ENCODE results near the gene ATP4B. TPM values are rescaled to one million over a fixed set of nuclear protein-coding genes. Genes with fewer than 3 reads are reported as not detected.

Gene ATP4B
- total and polyA plus RNA-seq, 7 experiments from 2014 or later: not detected

GRCh38 chr13:113642563-113642962 is 15.4 kb downstream of the ATP4B start:
- Mint-ChIP-seq H3K9me3 (no peaks in the 10 kb centered on the region), H3K4me1 (peaks cover 9 to 32% (median 23%) of the 10 kb centered on the region in 7 donors), H3K36me3 (peaks cover 9 to 43% (median 33%) of the 10 kb centered on the region in 5 donors), H3K27ac (peak overlapping the region in 1 of 9 donors; percentile 1), H3K4me3 (no peak overlapping the region), H3K27me3 (no peaks in the 10 kb centered on the region)
- Histone ChIP-seq H3K4me3 (ENCODE audit: low read length) (no peak overlapping the region), H3K4me1 (ENCODE audit: control insufficient read depth in 2 of 2, insufficient read depth in 2 of 2, low read length in 2 of 2) (peaks cover 0 to 12% of the 10 kb centered on the region in 2 donors), H3K36me3 (ENCODE audit: control insufficient read depth in 2 of 3, insufficient read depth in 3 of 3, low read length in 3 of 3) (peaks cover 0 to 8% (median 0%) of the 10 kb centered on the region in 3 experiments), H3K27ac (ENCODE audit: low read depth, low read length) (no peak overlapping the region), H3K27me3 (ENCODE audit: control insufficient read depth in 2 of 2, insufficient read depth in 2 of 2, low read length in 2 of 2) (no peaks in the 10 kb centered on the region), H3K9me3 (ENCODE audit: control insufficient read depth in 2 of 3, low read length in 3 of 3) (no peaks in the 10 kb centered on the region)
- DNase-seq (no peak), ATAC-seq (no peak)
- intact Hi-C loops (cut with micrococcal nuclease): no loop called here
- POLR2A ChIA-PET: no interaction called here
- CTCF ChIA-PET: interaction anchor here (1.5 kb wide), 1 partner anchor 10 kb away, joined by 4 read pairs; no protein-coding TSS in a partner anchor

DNA sequence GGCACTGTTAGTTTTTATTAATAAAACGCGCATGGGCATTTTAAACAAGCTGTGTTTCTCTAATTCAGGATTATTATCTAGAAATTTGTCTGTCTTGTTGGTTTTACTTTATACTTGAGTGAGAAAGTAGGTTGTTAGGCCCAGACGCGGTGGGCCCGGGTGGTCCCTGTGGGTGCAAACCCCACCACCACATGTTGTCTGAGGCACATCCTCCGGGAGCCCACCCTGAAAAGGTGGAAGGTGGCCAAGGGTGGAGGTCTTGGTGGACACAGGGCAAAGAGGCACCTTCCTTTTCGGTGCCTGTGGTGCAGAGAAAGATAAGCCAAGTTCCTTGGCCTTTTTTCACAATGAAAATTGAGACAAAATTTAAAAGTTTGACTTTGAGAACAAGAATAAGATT is 16.6 kb downstream of the ATP4B start:
- peaks cover 9 to 52% (median 38%) of the 10 kb centered on the region in 5 donors for H3K36me3 Mint-ChIP-seq
- peaks cover 2 to 27% (median 12%) of the 10 kb centered on the region in 7 donors for H3K4me1 Mint-ChIP-seq
- H3K27me3 ChIP-seq (ENCODE audit: control insufficient read depth in 2 of 2, insufficient read depth in 2 of 2, low read length in 2 of 2): no peaks in the 10 kb centered on the region
- ATAC-seq: no peak
- peaks cover 0 to 19% (median 0%) of the 10 kb centered on the region in 3 experiments for H3K36me3 ChIP-seq (ENCODE audit: control insufficient read depth in 2 of 3, insufficient read depth in 3 of 3, low read length in 3 of 3)
- intact Hi-C loops (cut with micrococcal nuclease): no loop called here
- H3K4me3 Mint-ChIP-seq: no peak overlapping the region
- no peak overlapping the region for H3K27ac ChIP-seq (ENCODE audit: low read depth, low read length)
- DNase-seq: no peak
- H3K27me3 Mint-ChIP-seq: no peaks in the 10 kb centered on the region
- H3K9me3 ChIP-seq (ENCODE audit: control insufficient read depth in 2 of 3, low read length in 3 of 3): no peaks in the 10 kb centered on the region
- peaks cover 0 to 3% of the 10 kb centered on the region in 2 donors for H3K4me1 ChIP-seq (ENCODE audit: control insufficient read depth in 2 of 2, insufficient read depth in 2 of 2, low read length in 2 of 2)
- POLR2A ChIA-PET: interaction anchor here (0.6 kb wide), 1 partner anchor 54 kb away, joined by 3 read pairs; no protein-coding TSS in a partner anchor
- CTCF ChIA-PET: interaction anchor here (1.5 kb wide), 1 partner anchor 9 kb away, joined by 4 read pairs; no protein-coding TSS in a partner anchor
- no peak overlapping the region for H3K27ac Mint-ChIP-seq
- no peak overlapping the region for H3K4me3 ChIP-seq (ENCODE audit: low read length)
- no peaks in the 10 kb centered on the region for H3K9me3 Mint-ChIP-seq

GRCh38 chr13:113639616-113640262 is 18.3 kb downstream of the ATP4B start:
- Mint-ChIP-seq H3K27me3 (no peaks in the 10 kb centered on the region), H3K4me1 (peaks cover 0 to 27% (median 11%) of the 10 kb centered on the region in 7 donors), H3K36me3 (peaks cover 9 to 58% (median 38%) of the 10 kb centered on the region in 5 donors), H3K4me3 (no peak overlapping the region), H3K9me3 (peaks cover 0 to under 1% (median 0%) of the 10 kb centered on the region in 11 donors), H3K27ac (peak overlapping the region in 1 of 9 donors; percentile 25)
- intact Hi-C loops (cut with micrococcal nuclease): no loop called here
- ChIA-PET POLR2A (no interaction called here), CTCF (interaction anchor here (1.1 kb wide), 1 partner anchor 10 kb away, joined by 4 read pairs; no protein-coding TSS in a partner anchor)
- DNase-seq (peak in 1 of 9 donors; percentile 7), ATAC-seq (no peak)
- Histone ChIP-seq H3K4me1 (ENCODE audit: control insufficient read depth in 2 of 2, insufficient read depth in 2 of 2, low read length in 2 of 2) (peaks cover 0 to 15% of the 10 kb centered on the region in 2 donors), H3K27ac (ENCODE audit: low read depth, low read length) (no peak overlapping the region), H3K4me3 (ENCODE audit: low read length) (no peak overlapping the region), H3K36me3 (ENCODE audit: control insufficient read depth in 2 of 3, insufficient read depth in 3 of 3, low read length in 3 of 3) (peaks cover 0 to 24% (median 0%) of the 10 kb centered on the region in 3 experiments), H3K9me3 (ENCODE audit: control insufficient read depth in 2 of 3, low read length in 3 of 3) (no peaks in the 10 kb centered on the region), H3K27me3 (ENCODE audit: control insufficient read depth in 2 of 2, insufficient read depth in 2 of 2, low read length in 2 of 2) (no peaks in the 10 kb centered on the region)

DNA sequence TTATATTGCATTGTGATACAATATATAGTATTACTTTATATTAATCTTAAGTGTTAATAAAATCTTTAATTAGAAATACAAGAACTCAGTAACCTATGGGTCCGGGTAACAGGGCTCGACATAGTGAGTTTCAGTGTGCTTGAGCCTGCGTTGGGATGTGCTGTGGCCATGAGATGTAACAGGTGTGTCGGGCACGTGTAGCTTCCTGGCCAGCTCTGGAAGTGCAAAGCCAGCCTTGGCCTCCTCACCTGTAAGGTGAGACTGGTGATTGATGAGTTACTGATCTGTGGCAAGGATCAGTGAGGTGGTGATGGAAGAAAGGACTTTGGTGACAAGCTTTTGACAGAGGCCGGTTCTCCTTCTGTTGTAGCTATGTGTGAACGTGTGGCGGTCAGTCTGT is 19.2 kb downstream of the ATP4B start:
- Histone ChIP-seq H3K36me3 (ENCODE audit: control insufficient read depth in 2 of 3, insufficient read depth in 3 of 3, low read length in 3 of 3) (peaks cover 0 to 24% (median 0%) of the 10 kb centered on the region in 3 experiments), H3K4me3 (ENCODE audit: low read length) (no peak overlapping the region), H3K4me1 (ENCODE audit: control insufficient read depth in 2 of 2, insufficient read depth in 2 of 2, low read length in 2 of 2) (peaks cover 0 to 21% of the 10 kb centered on the region in 2 donors), H3K9me3 (ENCODE audit: control insufficient read depth in 2 of 3, low read length in 3 of 3) (no peaks in the 10 kb centered on the region), H3K27ac (ENCODE audit: low read depth, low read length) (no peak overlapping the region), H3K27me3 (ENCODE audit: control insufficient read depth in 2 of 2, insufficient read depth in 2 of 2, low read length in 2 of 2) (no peaks in the 10 kb centered on the region)
- intact Hi-C loops (cut with micrococcal nuclease): no loop called here
- no peak for DNase-seq
- H3K9me3 Mint-ChIP-seq: peaks cover 0 to 3% (median 0%) of the 10 kb centered on the region in 11 donors
- H3K4me1 Mint-ChIP-seq: peaks cover 7 to 37% (median 20%) of the 10 kb centered on the region in 7 donors
- no peak overlapping the region for H3K4me3 Mint-ChIP-seq
- peaks cover 9 to 67% (median 42%) of the 10 kb centered on the region in 5 donors for H3K36me3 Mint-ChIP-seq
- no peaks in the 10 kb centered on the region for H3K27me3 Mint-ChIP-seq
- H3K27ac Mint-ChIP-seq: peak overlapping the region in 4 of 9 donors; percentile 41 to 79 (median 54)
- ATAC-seq: no peak
- ChIA-PET POLR2A (no interaction called here), CTCF (interaction anchor here (1.1 kb wide), 1 partner anchor 9 kb away, joined by 4 read pairs; no protein-coding TSS in a partner anchor)

GRCh38 chr13:113638173-113638746 is 19.7 kb downstream of the ATP4B start:
- Mint-ChIP-seq H3K27ac (peak overlapping the region in 2 of 9 donors; percentile 41 to 43), H3K36me3 (peaks cover 9 to 67% (median 42%) of the 10 kb centered on the region in 5 donors), H3K4me1 (peaks cover 8 to 42% (median 24%) of the 10 kb centered on the region in 7 donors), H3K9me3 (peaks cover 0 to 3% (median 0%) of the 10 kb centered on the region in 11 donors), H3K27me3 (no peaks in the 10 kb centered on the region), H3K4me3 (no peak overlapping the region)
- intact Hi-C loops (cut with micrococcal nuclease): no loop called here
- no peaks in the 10 kb centered on the region for H3K9me3 ChIP-seq (ENCODE audit: control insufficient read depth in 2 of 3, low read length in 3 of 3)
- H3K4me1 ChIP-seq (ENCODE audit: control insufficient read depth in 2 of 2, insufficient read depth in 2 of 2, low read length in 2 of 2): peaks cover 0 to 27% of the 10 kb centered on the region in 2 donors
- peaks cover 0 to 24% (median 0%) of the 10 kb centered on the region in 3 experiments for H3K36me3 ChIP-seq (ENCODE audit: control insufficient read depth in 2 of 3, insufficient read depth in 3 of 3, low read length in 3 of 3)
- CTCF ChIA-PET: no interaction called here
- H3K27ac ChIP-seq (ENCODE audit: low read depth, low read length): no peak overlapping the region
- no peak overlapping the region for H3K4me3 ChIP-seq (ENCODE audit: low read length)
- POLR2A ChIA-PET: interaction anchor here (0.7 kb wide), 1 partner anchor 591 kb away, joined by 3 read pairs; no protein-coding TSS in a partner anchor
- ATAC-seq (no peak), DNase-seq (no peak)
- H3K27me3 ChIP-seq (ENCODE audit: control insufficient read depth in 2 of 2, insufficient read depth in 2 of 2, low read length in 2 of 2): no peaks in the 10 kb centered on the region

GRCh38 chr13:113637262-113638160 is 20.5 kb downstream of the ATP4B start:
- peaks cover 0 to 24% (median 0%) of the 10 kb centered on the region in 3 experiments for H3K36me3 ChIP-seq (ENCODE audit: control insufficient read depth in 2 of 3, insufficient read depth in 3 of 3, low read length in 3 of 3)
- CTCF ChIA-PET: no interaction called here

More at GRCh38 chr13:113637262-113638160, 20.5 kb downstream of the ATP4B start:
- Mint-ChIP-seq H3K36me3 (peaks cover 7 to 69% (median 43%) of the 10 kb centered on the region in 5 donors), H3K4me3 (no peak overlapping the region), H3K27ac (peak overlapping the region in 7 of 9 donors; percentile 42 to 95 (median 81)), H3K9me3 (peaks cover 0 to 3% (median 0%) of the 10 kb centered on the region in 11 donors), H3K27me3 (no peaks in the 10 kb centered on the region), H3K4me1 (peaks cover 8 to 49% (median 31%) of the 10 kb centered on the region in 7 donors)
- POLR2A ChIA-PET: interaction anchor here (0.7 to 1.3 kb wide), 2 partner anchors 9 to 592 kb away, joined by 3 to 4 read pairs; no protein-coding TSS in a partner anchor
- Histone ChIP-seq H3K27me3 (ENCODE audit: control insufficient read depth in 2 of 2, insufficient read depth in 2 of 2, low read length in 2 of 2) (no peaks in the 10 kb centered on the region), H3K4me3 (ENCODE audit: low read length) (no peak overlapping the region), H3K9me3 (ENCODE audit: control insufficient read depth in 2 of 3, low read length in 3 of 3) (no peaks in the 10 kb centered on the region), H3K4me1 (ENCODE audit: control insufficient read depth in 2 of 2, insufficient read depth in 2 of 2, low read length in 2 of 2) (peaks cover 0 to 27% of the 10 kb centered on the region in 2 donors), H3K27ac (ENCODE audit: low read depth, low read length) (no peak overlapping the region)
- ATAC-seq: no peak
- DNase-seq: no peak
- intact Hi-C loops (cut with micrococcal nuclease): no loop called here
